ENCODE data around the gene GM2A.
"Not testable (repeated sequence)": the region's sequence is repeated elsewhere in the genome, so short reads cannot be mapped to it uniquely, and the experiment has no call there.

The GM2A gene

GRCh38 chr5:151254990-151255389 is 2.0 kb downstream of the GM2A start:
- DNase-seq: not testable (repeated sequence)

GRCh38 chr5:151255621-151256286 is 2.8 kb downstream of the GM2A start:
- DNase-seq: no peak

GRCh38 chr5:151257731-151258181 is 4.8 kb downstream of the GM2A start:
- no peak for DNase-seq

GRCh38 chr5:151258201-151258611 is 5.2 kb downstream of the GM2A start:
- DNase-seq: no peak

GRCh38 chr5:151258816-151259215 is 5.8 kb downstream of the GM2A start:
- DNase-seq: no peak

GRCh38 chr5:151259931-151260330 is 6.9 kb downstream of the GM2A start:
- DNase-seq: no peak

- DNase-seq: no peak
These were observed 9.5 kb downstream of the GM2A start for GRCh38 chr5:151262532-151262931.

- no peak for DNase-seq
These were observed 11.1 kb downstream of the GM2A start for GRCh38 chr5:151264113-151264512.

GRCh38 chr5:151267491-151268260 is 14.7 kb downstream of the GM2A start:
- no peak for DNase-seq

GRCh38 chr5:151270599-151270998 is 17.6 kb downstream of the GM2A start:
- DNase-seq: no peak

GRCh38 chr5:151271336-151271735 is 18.4 kb downstream of the GM2A start:
- no peak for DNase-seq

GRCh38 chr5:151274666-151275065 is 21.7 kb downstream of the GM2A start:
- no peak for DNase-seq

GRCh38 chr5:151275803-151276202 is 22.8 kb downstream of the GM2A start:
- no peak for DNase-seq

- no peak for DNase-seq
These were observed 25.9 kb downstream of the GM2A start for GRCh38 chr5:151278845-151279244.

- no peak for DNase-seq
These were observed 27.5 kb downstream of the GM2A start for GRCh38 chr5:151280443-151280842.

GRCh38 chr5:151281001-151281639 is 28.1 kb downstream of the GM2A start:
- no peak for DNase-seq

GRCh38 chr5:151283120-151283825 is 30.3 kb downstream of the GM2A start:
- no peak for DNase-seq

GRCh38 chr5:151284392-151284967 is 31.5 kb downstream of the GM2A start:
- DNase-seq: no peak

GRCh38 chr5:151285683-151286082 is 32.7 kb downstream of the GM2A start:
- DNase-seq: no peak

GRCh38 chr5:151286246-151286645 is 33.3 kb downstream of the GM2A start:
- DNase-seq: no peak

GRCh38 chr5:151288180-151288579 is 35.2 kb downstream of the GM2A start:
- DNase-seq: no peak

GRCh38 chr5:151293624-151294023 is 40.6 kb downstream of the GM2A start:
- no peak for DNase-seq

GRCh38 chr5:151295138-151295537 is 42.2 kb downstream of the GM2A start:
- DNase-seq: no peak

Data from activated effector memory CD4-positive, alpha-beta T cell treated with Interleukin-2 at 50 U/mL for 16 hours (primary cell).